Fibroblast of lung (primary cell): ENCODE measurements around the gene IL18RAP. TPM values are rescaled to one million over a fixed set of nuclear protein-coding genes. Genes with fewer than 3 reads are reported as not detected.

ENCODE experiments used
- DNase-seq, 2 donors: peaks; one replicate each; pipeline versions ENCODE4 v3.0.0 to v3.0.0-alpha.2; 2010; ENCODE audit warnings: low read depth in 2 of 2
- H2AFZ ChIP-seq: 2 replicates; pipeline ENCODE4 v1.5.1; 2012; ENCODE audit warnings: low read length, control low read depth, inconsistent platforms
- H3K27ac ChIP-seq: 2 replicates; pipeline ENCODE4 v1.5.1; 2011; ENCODE audit warnings: low read length, control low read depth; ENCODE audit not compliant: insufficient read depth
- H3K27me3 ChIP-seq: 2 replicates; pipeline ENCODE4 v1.5.1; 2011; ENCODE audit warnings: mild to moderate bottlenecking, low read length; ENCODE audit not compliant: control insufficient read depth, insufficient read depth
- H3K36me3 ChIP-seq: 2 replicates; pipeline ENCODE4 v1.5.1; 2011; ENCODE audit warnings: low read length; ENCODE audit not compliant: control insufficient read depth, insufficient read depth
- H3K4me1 ChIP-seq: 2 replicates; pipeline ENCODE4 v1.5.1; 2011; ENCODE audit warnings: low read length; ENCODE audit not compliant: control insufficient read depth, insufficient read depth; ENCODE audit errors: extremely low read depth
- H3K4me2 ChIP-seq: 2 replicates; pipeline ENCODE4 v1.5.1; 2011; ENCODE audit warnings: low read length, control low read depth; ENCODE audit not compliant: insufficient read depth; ENCODE audit errors: extremely low read depth
- H3K4me3 ChIP-seq, 4 experiments: fragments of 200-600 bp in 1 of 4; sonication (generic) in 1 of 4; replicated peaks in 1 of 4; 2 replicates each; pipeline ENCODE4 v1.5.1; 2011 to 2016; ENCODE audit warnings: low read length in 4 of 4, low read depth in 3 of 4, mild to moderate bottlenecking in 3 of 4, control low read depth in 2 of 4, inconsistent platforms in 1 of 4, mixed read lengths in 1 of 4; ENCODE audit not compliant: insufficient read depth in 1 of 4; ENCODE audit errors: control extremely low read depth in 1 of 4
- H3K79me2 ChIP-seq: 2 replicates; pipeline ENCODE4 v1.5.1; 2012; ENCODE audit warnings: mild to moderate bottlenecking, low read length, inconsistent platforms; ENCODE audit not compliant: control insufficient read depth, insufficient read depth
- H3K9ac ChIP-seq: 2 replicates; pipeline ENCODE4 v1.5.1; 2011; ENCODE audit warnings: mild to moderate bottlenecking, low read length, control low read depth; ENCODE audit not compliant: insufficient read depth
- H3K9me3 ChIP-seq: 2 replicates; pipeline ENCODE4 v1.5.1; 2012; ENCODE audit warnings: low read depth, low read length; ENCODE audit not compliant: control insufficient read depth, insufficient read depth
- H4K20me1 ChIP-seq: 2 replicates; pipeline ENCODE4 v1.5.1; 2011; ENCODE audit warnings: low read length; ENCODE audit not compliant: control insufficient read depth, insufficient read depth; ENCODE audit errors: extremely low read depth
- EZH2 ChIP-seq: IDR thresholded peaks from 2 replicates; pipeline ENCODE4 v1.5.1; 2012; ENCODE audit warnings: low read length, control low read depth, mild to moderate bottlenecking; ENCODE audit errors: missing control alignments
- polyA plus RNA-seq, 2 donors: library from polyadenylated mRNA; depleted of rRNA in 1 of 2; stranded (reverse) in 1 of 2; unstranded in 1 of 2; fragments of >200 nt; gene quantifications; 2 replicates each; pipeline ENCODE4 v1.2.1, GENCODE V29; 2011 to 2012; ENCODE audit warnings: missing spikeins in 1 of 2
- total RNA-seq: library from RNA; depleted of rRNA; stranded (reverse); fragments of >200 nt; gene quantifications from 2 replicates; pipeline ENCODE4 v1.2.1, GENCODE V29; 2014
- TF ChIP-seq, protein P1 (sequence below), 2 donors: IDR thresholded peaks in 1 of 2; conservative IDR thresholded peaks in 1 of 2; 1 replicate in 1 of 2; 2 replicates in 1 of 2; pipeline ENCODE4 v1.5.1; 2011 to 2012; ENCODE audit warnings: low read length in 2 of 2, control low read depth in 1 of 2, inconsistent platforms in 1 of 2, low read depth in 1 of 2, mild to moderate bottlenecking in 1 of 2

Gene IL18RAP
- total and polyA plus RNA-seq, 2 donors (not counting 1 experiment from before 2014, with no cell fraction given), result not detected

DNA sequence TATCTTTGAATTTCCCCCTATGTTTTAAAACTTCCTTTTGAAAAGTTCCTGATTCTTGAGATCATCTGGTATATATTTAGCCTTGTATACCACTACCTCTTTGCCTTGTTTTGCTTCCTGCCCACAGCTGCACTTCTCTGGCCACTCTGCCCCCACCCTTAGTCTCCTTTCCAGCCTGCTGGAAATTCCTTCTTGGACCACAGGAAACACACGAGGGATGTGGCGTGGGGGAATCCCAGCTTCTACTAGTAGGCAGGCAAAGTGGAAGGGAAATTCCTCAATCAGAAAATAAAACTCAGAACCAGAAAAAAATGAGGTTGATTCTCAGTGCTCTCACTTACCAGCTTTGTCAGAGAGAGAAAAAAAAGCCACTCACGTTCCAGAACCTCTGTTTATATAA, 13.4 kb downstream of the IL18RAP start:
- H3K4me2 ChIP-seq, result no peak overlapping the region

GRCh38 chr2:102437122-102437521, 14.2 kb downstream of the IL18RAP start:
- no peaks in the 10 kb centered on the region for H3K36me3 ChIP-seq
- H3K4me3 ChIP-seq, result no peak overlapping the region
- no peaks in the 10 kb centered on the region for H3K79me2 ChIP-seq
- no peaks in the 10 kb centered on the region for H4K20me1 ChIP-seq
- no peaks in the 10 kb centered on the region for H3K4me1 ChIP-seq
- H3K27me3 ChIP-seq, result no peaks in the 10 kb centered on the region
- H3K9me3 ChIP-seq, result no peaks in the 10 kb centered on the region
- no peak for DNase-seq
- no peak overlapping the region for H3K27ac ChIP-seq
- no peak overlapping the region for H3K9ac ChIP-seq
- H2AFZ ChIP-seq, result no peak overlapping the region
- H3K4me2 ChIP-seq, result no peak overlapping the region
- TF ChIP-seq EZH2, result no peak
- TF ChIP-seq, protein P1, sequence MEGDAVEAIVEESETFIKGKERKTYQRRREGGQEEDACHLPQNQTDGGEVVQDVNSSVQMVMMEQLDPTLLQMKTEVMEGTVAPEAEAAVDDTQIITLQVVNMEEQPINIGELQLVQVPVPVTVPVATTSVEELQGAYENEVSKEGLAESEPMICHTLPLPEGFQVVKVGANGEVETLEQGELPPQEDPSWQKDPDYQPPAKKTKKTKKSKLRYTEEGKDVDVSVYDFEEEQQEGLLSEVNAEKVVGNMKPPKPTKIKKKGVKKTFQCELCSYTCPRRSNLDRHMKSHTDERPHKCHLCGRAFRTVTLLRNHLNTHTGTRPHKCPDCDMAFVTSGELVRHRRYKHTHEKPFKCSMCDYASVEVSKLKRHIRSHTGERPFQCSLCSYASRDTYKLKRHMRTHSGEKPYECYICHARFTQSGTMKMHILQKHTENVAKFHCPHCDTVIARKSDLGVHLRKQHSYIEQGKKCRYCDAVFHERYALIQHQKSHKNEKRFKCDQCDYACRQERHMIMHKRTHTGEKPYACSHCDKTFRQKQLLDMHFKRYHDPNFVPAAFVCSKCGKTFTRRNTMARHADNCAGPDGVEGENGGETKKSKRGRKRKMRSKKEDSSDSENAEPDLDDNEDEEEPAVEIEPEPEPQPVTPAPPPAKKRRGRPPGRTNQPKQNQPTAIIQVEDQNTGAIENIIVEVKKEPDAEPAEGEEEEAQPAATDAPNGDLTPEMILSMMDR (conservative IDR thresholded peaks at IDR 0.05 in 1 of 2, IDR thresholded peaks at IDR 0.05 in 1 of 2; ENCODE audit: low read depth in 1 of 2, low read length in 2 of 2), result no peak

More for the DNA sequence above, 13.4 kb downstream of the IL18RAP start:
- H3K79me2 ChIP-seq, result no peaks in the 10 kb centered on the region
- no peak overlapping the region for H3K4me3 ChIP-seq
- no peaks in the 10 kb centered on the region for H3K4me1 ChIP-seq
- DNase-seq, result peak; percentile 20 to 78
- no peaks in the 10 kb centered on the region for H3K9me3 ChIP-seq
- no peak overlapping the region for H3K9ac ChIP-seq
- H2AFZ ChIP-seq, result no peak overlapping the region
- TF ChIP-seq, protein P1 (conservative IDR thresholded peaks at IDR 0.05 in 1 of 2, IDR thresholded peaks at IDR 0.05 in 1 of 2; ENCODE audit: low read depth in 1 of 2, low read length in 2 of 2), result no peak
- TF ChIP-seq EZH2, result no peak
- no peaks in the 10 kb centered on the region for H3K27me3 ChIP-seq
- H3K36me3 ChIP-seq, result no peaks in the 10 kb centered on the region
- H4K20me1 ChIP-seq, result no peaks in the 10 kb centered on the region
- no peak overlapping the region for H3K27ac ChIP-seq

DNA sequence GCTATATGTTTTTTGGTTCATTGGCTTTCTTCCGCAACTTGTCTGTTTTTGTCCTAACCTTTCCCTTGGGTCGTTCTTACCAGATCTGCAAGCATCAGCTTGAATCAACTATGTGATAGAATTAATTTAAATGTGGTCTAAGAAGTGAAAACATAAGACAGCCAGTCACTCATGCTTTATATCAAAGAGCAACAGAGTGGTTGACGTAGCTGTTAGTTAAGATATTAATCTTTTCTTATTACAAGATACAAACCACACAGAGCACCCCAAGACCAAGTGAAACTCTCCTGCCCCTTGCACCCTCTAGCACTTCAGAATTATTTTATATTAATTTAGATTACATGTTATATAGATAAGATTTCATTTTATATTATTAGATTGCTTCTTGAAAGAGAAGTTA, 15.2 kb downstream of the IL18RAP start:
- TF ChIP-seq, protein P1 (conservative IDR thresholded peaks at IDR 0.05 in 1 of 2, IDR thresholded peaks at IDR 0.05 in 1 of 2; ENCODE audit: low read depth in 1 of 2, low read length in 2 of 2), result no peak
- Histone ChIP-seq H3K9me3 (no peaks in the 10 kb centered on the region), H3K36me3 (no peaks in the 10 kb centered on the region), H4K20me1 (no peaks in the 10 kb centered on the region), H3K27me3 (no peaks in the 10 kb centered on the region), H3K79me2 (no peaks in the 10 kb centered on the region), H2AFZ (no peak overlapping the region), H3K4me2 (no peak overlapping the region), H3K27ac (no peak overlapping the region), H3K4me3 (no peak overlapping the region), H3K9ac (no peak overlapping the region), H3K4me1 (no peaks in the 10 kb centered on the region)
- DNase-seq, result no peak
